Femur (tissue), 1 donor: ENCODE results near the gene PKNOX2.
A peak's percentile ranks its signal among the peaks of the same experiment; 100 is the strongest.

Source experiments
- DNase-seq: peaks from one replicate; pipeline ENCODE4 v3.0.0-alpha.2; 2017

Gene PKNOX2

GRCh38 chr11:125317416-125317815 is 152.9 kb downstream of the PKNOX2 start:
- no peak for DNase-seq

DNA sequence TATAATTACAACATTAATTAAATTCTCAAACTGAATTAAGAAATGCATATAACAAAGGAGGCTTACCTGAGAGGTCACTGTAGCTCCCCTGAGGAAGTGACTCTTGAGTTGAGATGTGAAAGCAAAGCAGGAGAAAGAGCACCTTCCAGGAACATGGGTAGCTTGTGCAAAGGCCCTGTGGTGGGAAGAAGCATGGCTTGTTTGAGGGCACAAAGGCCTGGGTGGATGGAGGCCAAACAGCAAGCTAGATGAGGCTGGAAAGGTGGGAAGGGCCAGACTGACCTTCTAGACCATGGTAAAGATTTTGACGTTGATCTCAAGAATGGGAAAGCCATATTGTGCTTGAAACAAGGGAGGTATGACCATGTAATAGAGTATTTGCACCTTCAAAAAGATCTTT is 155.1 kb downstream of the PKNOX2 start:
- no peak for DNase-seq

DNA sequence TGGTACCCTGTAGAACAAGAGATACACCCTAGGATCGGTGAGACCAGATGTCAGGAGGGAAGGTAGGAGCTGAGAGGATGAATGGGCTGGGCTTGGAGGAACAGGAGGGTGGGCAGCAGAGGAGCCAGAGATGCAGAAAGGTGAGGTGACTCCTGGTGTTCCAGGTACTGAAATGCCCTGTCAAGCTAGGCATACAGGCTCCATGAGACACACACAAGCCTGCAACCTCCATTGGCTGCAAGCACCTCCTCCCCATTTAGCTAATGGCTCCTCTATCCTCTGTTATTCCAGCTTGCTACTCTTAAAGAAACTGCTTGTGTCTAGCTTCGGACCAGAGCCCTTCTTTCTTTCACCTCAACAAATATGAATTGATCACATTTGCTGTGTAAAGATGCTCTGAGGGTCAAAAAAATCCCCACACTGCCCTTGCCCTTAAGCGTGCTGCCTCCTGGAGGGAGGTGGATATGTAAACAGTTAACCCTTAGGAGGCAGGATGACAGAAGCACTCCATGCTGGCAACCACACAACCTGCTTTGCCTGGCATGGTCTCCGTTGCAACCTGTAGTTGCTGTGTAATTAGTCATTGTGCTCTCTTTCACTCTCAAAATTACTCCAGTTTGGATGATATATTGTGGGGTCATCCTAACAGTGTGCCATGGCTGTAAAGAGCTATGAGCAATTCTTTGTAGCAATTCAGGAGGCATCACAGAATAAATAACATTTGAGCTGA is 156.0 kb downstream of the PKNOX2 start:
- no peak for DNase-seq

DNA sequence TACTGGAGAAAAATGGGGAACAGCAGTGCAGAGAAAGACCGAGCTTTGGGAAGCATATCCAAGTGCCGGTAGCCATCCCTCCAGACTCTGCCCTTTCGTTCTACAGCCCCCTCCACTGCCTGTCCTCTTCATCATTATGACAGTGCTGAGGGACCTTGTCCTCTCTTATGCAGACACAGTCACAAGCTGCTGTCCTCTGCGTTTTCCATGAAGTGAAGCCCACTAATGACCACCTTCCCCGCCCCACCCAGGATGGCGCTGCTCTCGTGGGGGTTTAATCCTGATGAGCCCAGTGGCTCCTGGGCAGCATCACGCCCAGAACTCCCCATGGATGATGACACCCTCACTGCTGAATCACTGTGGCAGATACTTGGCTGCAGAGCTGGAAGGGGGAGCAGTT is 157.7 kb downstream of the PKNOX2 start:
- DNase-seq: peak; percentile 8

- peak; percentile 5 for DNase-seq
Observed at GRCh38 chr11:125325196-125325595, 160.6 kb downstream of the PKNOX2 start.

GRCh38 chr11:125326126-125326525 is 161.6 kb downstream of the PKNOX2 start:
- peak; percentile 5 for DNase-seq

GRCh38 chr11:125327518-125328224 is 163.1 kb downstream of the PKNOX2 start:
- DNase-seq: peak; percentile 12

GRCh38 chr11:125328225-125328580 is 163.7 kb downstream of the PKNOX2 start:
- peak; percentile 8 for DNase-seq

GRCh38 chr11:125329786-125330185 is 165.2 kb downstream of the PKNOX2 start:
- DNase-seq: peak; percentile 12

- no peak for DNase-seq
Observed at GRCh38 chr11:125330462-125331325, 166.1 kb downstream of the PKNOX2 start.

DNA sequence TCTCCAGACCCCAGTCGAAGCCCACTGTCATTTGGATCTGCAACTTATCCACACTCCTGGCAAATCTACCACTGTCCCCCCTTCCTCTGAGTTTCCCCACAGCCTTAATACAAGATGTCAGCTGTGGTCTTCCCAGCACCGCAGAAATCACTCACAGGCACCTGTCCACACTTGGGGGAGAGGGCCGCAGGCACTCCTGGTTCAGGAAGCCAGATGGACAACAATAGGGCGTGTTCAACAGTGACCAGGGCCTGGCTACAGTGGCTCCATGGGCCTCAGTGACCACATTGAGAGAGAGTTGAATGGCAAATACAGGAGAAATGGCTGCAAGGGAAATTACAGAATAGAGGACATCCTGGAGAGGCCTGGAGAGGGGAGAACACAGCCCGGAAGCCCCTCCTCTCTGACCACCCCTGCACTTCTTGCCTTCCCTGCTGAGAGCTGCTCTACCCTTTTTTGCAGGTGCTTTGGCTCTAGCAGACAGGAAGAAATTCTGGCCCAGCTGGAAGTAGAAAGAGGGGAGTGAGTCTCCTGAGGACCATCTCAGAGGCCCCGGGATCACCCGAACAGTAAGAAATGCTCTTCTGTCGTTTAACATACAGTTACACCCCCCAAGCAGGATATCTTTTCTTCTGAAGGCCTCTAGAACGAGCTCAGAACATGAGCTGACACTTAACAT is 166.9 kb downstream of the PKNOX2 start:
- DNase-seq: peak; percentile 33

DNA sequence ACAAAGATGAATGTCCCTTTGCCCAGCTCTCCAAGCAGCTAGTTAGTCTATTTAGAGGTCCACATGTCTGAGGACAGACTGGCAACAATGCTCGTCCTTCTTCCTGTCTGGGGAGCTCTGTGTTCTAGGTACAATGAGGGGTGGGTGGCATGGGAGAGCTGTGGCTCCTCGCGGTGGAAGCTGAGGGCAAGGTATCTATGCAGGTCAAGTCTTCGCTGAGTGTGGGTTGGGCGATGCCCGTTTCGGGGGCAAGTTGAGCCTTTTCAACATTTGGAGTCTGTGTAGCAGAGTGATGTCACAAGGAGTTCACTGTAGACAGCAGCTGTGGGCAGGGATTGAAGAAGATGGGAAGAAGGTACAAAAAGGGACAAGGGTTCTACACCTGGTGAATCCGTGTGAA is 168.3 kb downstream of the PKNOX2 start:
- peak; percentile 8 for DNase-seq

DNA sequence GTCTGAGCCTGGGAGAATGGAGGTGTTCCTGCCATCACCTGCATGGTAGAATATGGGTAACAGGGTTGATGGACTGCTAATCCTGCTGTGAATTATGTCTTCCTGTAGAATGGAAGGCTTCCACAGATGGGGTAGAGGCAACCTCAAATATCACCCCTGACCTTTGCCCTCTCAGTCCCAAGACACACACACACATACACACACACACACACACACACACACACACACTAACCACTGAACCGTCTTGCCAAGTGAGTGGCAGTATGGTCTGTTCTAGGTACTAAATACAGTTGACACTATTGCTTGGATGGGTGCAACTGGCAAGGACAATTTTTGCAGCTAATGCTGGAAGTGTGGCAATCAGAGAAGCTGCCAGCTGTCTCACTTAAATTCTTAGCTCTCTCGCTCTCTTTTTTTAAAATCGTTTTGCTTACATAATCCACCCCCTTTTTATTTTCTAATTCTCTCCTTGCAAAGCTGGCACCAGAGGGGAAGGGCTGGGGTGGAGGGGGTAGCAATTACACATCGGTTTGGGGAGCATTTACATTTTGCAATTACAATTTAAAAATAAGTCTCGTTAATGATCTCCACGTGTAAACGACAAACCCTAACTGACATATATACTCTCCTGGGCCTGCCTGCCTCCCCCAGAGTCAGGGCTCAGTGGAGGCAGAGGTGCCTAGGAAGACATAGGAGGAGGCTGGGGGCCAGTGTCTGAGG is 169.0 kb downstream of the PKNOX2 start:
- DNase-seq: peak; percentile 8

- peak; percentile 62 for DNase-seq
Observed at GRCh38 chr11:125335106-125335505, 170.6 kb downstream of the PKNOX2 start.

DNA sequence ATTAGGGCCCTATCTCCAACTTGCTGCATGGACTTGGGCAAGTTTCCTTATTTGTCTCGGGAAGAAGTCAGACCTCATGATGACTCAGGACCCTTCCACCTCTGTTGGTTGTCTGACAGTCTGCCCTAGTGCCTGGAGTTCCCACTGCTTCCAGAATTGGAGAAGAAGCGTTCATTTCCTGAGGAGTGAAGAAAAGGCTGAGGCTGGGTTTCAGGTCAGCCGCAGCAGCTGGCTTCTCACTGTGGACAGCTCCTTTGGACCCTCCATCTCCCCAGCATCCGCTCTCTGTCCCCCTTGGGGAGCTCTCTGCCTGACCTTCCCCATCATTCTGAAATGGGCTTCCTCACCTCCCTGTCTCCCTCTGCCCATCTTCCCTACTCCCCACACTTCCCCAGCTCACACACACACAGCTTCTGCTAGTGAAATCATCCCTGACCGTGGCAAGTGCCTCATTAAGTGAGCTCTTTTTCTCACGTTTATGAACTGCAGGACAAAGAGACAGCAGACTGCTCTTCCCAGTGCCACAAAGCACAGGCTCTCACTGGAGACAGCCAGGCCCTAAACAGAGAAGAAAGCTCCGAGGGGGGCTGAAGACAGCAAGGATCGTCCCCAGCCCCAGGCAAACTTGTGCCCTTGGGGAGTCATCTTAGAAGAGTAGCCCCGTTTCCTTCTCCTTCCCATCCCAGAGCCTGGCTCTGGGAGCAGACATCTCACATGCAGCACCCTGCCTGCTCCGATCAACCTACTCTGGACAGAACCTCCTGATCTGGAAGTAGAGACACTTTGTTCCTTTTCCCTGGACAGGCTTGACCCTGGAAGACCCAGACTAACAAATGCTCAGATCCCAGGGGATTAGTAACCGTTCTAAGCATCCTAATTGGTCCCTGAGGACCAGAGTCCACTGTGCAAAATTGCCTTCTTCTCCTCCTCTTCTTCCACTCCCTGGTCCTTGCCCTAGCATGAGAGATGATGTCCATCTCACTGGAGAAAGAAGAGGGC is 173.6 kb downstream of the PKNOX2 start:
- peak; percentile 36 for DNase-seq

DNA sequence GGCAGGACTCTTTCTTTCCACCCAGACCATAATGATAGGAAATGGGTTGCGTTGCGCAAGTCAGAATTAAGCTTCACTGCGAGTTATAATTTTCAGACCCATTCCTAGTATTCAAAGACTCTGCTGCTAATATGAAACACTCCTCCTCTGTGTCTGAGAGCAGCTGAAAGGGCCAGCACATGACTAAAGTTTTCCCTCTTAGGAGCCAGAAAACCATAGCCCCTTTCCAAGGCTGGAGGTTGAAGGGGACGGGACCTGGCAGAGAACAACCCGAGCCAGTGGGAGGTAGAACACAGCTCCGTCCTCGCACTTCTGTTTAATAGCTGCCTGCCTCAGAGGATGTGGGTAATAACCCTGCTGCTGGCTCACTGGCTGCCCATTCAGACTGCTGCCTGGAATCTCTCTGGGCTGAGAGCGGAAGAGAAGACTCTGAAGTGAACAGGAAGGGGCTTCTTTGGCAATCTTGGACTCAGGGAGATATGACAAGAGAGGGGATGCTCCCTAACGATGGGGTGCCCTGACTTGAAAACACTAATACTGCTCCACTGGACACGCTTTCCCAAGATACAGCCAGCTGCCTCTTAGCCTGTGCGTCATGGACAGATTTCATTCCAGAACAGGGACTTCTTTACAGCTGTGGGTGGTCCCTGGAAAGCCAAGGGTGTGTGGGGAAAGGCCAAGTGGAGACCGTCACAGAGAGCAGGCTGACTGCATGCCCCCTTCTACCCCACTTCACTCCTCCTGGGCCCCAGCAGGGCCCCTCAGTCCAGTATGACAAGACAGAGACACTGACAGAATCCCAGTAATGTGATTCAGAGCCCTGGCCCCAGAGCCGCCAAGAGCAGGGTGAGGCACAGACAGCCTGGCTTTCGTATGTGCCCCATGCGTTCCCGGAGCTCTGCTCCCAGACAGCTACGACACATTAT is 174.6 kb downstream of the PKNOX2 start:
- peak; percentile 91 for DNase-seq

GRCh38 chr11:125341676-125342075 is 177.1 kb downstream of the PKNOX2 start:
- DNase-seq: peak; percentile 11

DNA sequence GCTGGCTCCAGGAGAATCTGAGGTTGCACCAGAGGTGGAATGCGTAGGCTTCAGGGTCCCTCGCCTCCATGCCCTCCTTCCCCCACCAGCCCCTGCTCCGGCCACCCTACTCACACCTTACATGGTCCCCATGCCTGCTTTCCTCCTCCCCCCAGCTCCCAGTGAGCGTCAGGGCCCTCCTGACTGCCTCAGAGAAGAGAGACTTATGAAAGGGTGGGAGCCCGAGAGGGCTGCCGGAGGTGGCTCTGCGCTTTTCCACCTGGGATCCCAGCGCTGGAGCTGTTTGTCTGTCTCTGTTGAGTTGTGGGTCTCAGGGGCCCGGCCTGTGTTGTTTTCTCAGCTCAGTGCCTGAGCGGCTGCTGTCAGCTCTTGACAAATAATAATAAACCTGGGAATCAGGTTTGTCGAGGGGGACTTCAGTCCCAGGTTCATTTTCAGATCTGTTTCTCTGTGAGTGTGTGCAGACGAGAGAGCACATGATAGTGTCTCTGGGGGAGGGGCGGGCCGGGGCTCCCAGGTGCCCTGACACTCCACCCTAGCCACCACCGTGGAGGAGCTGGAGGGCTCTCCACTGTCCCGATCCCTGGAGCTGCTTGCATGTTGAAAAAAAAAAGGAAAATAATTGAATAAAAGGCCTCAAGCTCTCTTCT is 177.9 kb downstream of the PKNOX2 start:
- DNase-seq: no peak

DNA sequence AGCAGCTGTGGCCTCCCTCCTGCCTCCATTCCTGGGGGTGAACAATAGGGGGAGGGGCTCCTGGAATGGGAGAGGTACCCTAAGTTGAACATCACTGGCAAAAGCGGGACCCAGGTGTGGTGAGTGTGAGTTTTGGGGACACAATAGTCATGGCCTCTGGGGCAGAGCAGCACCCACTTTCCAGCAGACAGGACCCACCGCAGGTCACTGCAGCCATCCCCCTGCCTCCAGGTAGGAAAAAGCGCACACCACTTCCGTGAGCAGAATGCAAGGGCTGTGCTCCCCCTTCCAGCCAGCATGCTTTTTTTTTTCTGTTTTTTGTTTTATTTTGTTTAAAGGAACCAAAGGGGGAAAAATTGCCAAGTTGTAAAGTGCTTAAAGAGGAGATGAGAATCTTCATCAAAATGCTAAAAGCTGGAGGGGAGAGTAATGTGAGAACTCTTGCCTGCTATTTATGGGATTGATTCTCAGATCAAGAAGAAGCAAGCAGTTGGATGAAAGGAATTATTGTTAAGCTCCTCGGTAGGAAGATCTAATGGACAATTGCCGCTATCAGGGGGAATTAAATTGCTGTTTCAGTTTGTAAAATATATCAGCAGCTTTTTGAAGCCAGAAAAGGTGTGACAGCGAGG is 178.7 kb downstream of the PKNOX2 start:
- no peak for DNase-seq
